Natural killer cell (primary cell): ENCODE data around the gene HORMAD2. TPM values are rescaled to one million over a fixed set of nuclear protein-coding genes. Genes with fewer than 3 reads are reported as not detected.

ENCODE experiments used
- ATAC-seq, 3 donors: fragments of 150-1000 bp in 2 of 3; fragments of 200-7000 bp in 1 of 3; cut with Tn5 transposase; 1 replicate in 1 of 3; 2 replicates in 2 of 3; pipeline ENCODE4 v1.10.0; 2021; ENCODE audit warnings: mild to moderate bottlenecking in 2 of 3, moderate library complexity in 2 of 3
- DNase-seq, 2 donors: peaks; one replicate each; pipeline versions ENCODE4 v3.0.0 to v3.0.0-alpha.2; 2013 to 2021; ENCODE audit warnings: mixed read lengths in 1 of 2
- H3K27ac ChIP-seq: one replicate; pipeline ENCODE4 v1.5.1; 2013; ENCODE audit warnings: mild to moderate bottlenecking, low read length
- H3K27me3 ChIP-seq: one replicate; pipeline ENCODE4 v1.6.1; 2013; ENCODE audit warnings: low read length; ENCODE audit not compliant: control insufficient read depth, insufficient read depth
- H3K36me3 ChIP-seq: one replicate; pipeline ENCODE4 v1.6.1; 2013; ENCODE audit warnings: low read length; ENCODE audit not compliant: control insufficient read depth, insufficient read depth
- H3K4me1 ChIP-seq: one replicate; pipeline ENCODE4 v1.6.1; 2013; ENCODE audit warnings: low read length; ENCODE audit not compliant: control insufficient read depth, insufficient read depth
- H3K4me3 ChIP-seq: one replicate; pipeline ENCODE4 v1.5.1; 2013; ENCODE audit warnings: low read length
- H3K9me3 ChIP-seq: one replicate; pipeline ENCODE4 v1.6.1; 2013; ENCODE audit warnings: low read length; ENCODE audit not compliant: control insufficient read depth, insufficient read depth
- H3K27ac Mint-ChIP-seq, 2 donors: one replicate each; pipeline ENCODE4 v1.8.0; 2022; ENCODE audit warnings: mild to moderate bottlenecking in 2 of 2, mixed read lengths in 2 of 2, moderate library complexity in 1 of 2
- H3K27me3 Mint-ChIP-seq, 2 donors: one replicate each; pipeline ENCODE4 v1.8.0; 2022; ENCODE audit warnings: low read depth in 2 of 2, mixed read lengths in 2 of 2
- H3K36me3 Mint-ChIP-seq: one replicate; pipeline ENCODE4 v1.8.0; 2022; ENCODE audit warnings: mixed read lengths
- H3K4me1 Mint-ChIP-seq, 2 donors: one replicate each; pipeline ENCODE4 v1.8.0; 2022; ENCODE audit warnings: mixed read lengths in 2 of 2
- H3K4me3 Mint-ChIP-seq: one replicate; pipeline ENCODE4 v1.8.0; 2022; ENCODE audit warnings: mild to moderate bottlenecking, moderate library complexity, mixed read lengths
- H3K9me3 Mint-ChIP-seq, 2 donors: one replicate each; pipeline ENCODE4 v1.8.0; 2022; ENCODE audit warnings: mixed read lengths in 2 of 2
- WGBS: methylation state at CpG from one replicate; pipeline ENCODE4 v1.1.7; 2013; ENCODE audit warnings: missing lambda C conversion rate; ENCODE audit not compliant: insufficient coverage; 5-methylcytosine and 5-hydroxymethylcytosine counted together
- intact Hi-C: fragments of 100-400 bp; cut with micrococcal nuclease; formaldehyde crosslinking; loops from one replicate; pipeline ENCODE4 v1.14.2; 2022
- total RNA-seq, 4 donors: library from RNA; stranded (reverse); fragments of 120-200 nt in 1 of 4; gene quantifications; one replicate each; pipeline versions ENCODE4 v1.2.3 to v1.2.4, GENCODE V29; 2013 to 2022
- TF ChIP-seq, protein P1 (sequence below): fragments of 200-600 bp; IDR thresholded peaks from one replicate; pipeline ENCODE4 v1.8.0; 2022; ENCODE audit warnings: antibody characterized with exemption

The HORMAD2 gene
- total RNA-seq, 3 donors from 2014 or later (not counting 1 experiment from before 2014, with no cell fraction given) = not detected

DNA sequence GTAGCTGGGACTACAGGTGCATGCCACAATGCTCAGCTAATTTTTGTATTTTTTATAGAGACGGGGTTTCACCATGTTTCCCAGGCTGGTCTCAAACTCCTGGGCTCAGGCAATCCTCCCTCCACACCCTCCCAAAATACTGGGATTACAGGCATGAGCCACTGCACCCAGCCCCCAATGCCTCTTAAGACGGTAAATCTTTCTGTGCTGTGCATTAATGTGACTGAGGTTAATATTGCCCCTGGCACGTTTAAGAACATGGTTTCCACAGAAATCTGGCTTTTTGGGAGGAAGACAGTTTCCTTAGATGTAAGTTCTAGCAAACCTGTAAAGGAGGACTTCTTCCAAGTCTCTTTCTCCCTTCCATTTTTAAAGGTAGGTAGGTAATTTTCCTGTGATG, 6.1 kb upstream of the HORMAD2 start:
- 64% methylated on average over 2 of the region's 3 CpGs for WGBS
- Histone ChIP-seq H3K27ac (no peak overlapping the region), H3K4me1 (no peaks in the 10 kb centered on the region), H3K27me3 (no peaks in the 10 kb centered on the region), H3K4me3 (no peak overlapping the region), H3K36me3 (no peaks in the 10 kb centered on the region), H3K9me3 (no peaks in the 10 kb centered on the region)
- no peak for ATAC-seq
- Mint-ChIP-seq H3K27me3 (peaks cover 27 to 49% of the 10 kb centered on the region in 2 donors), H3K36me3 (no peaks in the 10 kb centered on the region), H3K27ac (no peak overlapping the region), H3K9me3 (no peaks in the 10 kb centered on the region), H3K4me1 (peaks cover 0 to 4% of the 10 kb centered on the region in 2 donors), H3K4me3 (no peak overlapping the region)
- intact Hi-C loops = no loop called here
- no peak for DNase-seq
- TF ChIP-seq, protein P1, sequence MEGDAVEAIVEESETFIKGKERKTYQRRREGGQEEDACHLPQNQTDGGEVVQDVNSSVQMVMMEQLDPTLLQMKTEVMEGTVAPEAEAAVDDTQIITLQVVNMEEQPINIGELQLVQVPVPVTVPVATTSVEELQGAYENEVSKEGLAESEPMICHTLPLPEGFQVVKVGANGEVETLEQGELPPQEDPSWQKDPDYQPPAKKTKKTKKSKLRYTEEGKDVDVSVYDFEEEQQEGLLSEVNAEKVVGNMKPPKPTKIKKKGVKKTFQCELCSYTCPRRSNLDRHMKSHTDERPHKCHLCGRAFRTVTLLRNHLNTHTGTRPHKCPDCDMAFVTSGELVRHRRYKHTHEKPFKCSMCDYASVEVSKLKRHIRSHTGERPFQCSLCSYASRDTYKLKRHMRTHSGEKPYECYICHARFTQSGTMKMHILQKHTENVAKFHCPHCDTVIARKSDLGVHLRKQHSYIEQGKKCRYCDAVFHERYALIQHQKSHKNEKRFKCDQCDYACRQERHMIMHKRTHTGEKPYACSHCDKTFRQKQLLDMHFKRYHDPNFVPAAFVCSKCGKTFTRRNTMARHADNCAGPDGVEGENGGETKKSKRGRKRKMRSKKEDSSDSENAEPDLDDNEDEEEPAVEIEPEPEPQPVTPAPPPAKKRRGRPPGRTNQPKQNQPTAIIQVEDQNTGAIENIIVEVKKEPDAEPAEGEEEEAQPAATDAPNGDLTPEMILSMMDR = no peak

DNA sequence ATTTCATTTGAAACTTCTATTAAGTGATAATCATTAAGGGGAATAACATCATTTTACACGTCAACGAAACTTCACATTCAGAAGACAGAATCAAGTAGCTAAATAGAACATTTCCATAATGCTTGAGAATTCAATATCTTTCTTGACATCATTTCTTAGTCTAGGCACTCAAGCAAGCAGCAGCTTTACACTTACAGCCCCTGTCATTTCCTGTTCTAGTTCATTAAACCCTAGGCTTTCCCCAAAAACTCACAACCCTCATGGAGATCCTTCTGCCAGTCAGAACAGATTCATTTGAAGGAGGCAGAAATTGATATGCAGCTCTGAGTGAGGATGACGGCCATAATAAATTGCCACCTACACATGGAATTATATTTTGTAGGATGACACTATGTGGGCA, 5.3 kb upstream of the HORMAD2 start:
- Mint-ChIP-seq H3K9me3 (no peaks in the 10 kb centered on the region), H3K36me3 (no peaks in the 10 kb centered on the region), H3K4me3 (no peak overlapping the region), H3K27me3 (peaks cover 27 to 49% of the 10 kb centered on the region in 2 donors), H3K27ac (no peak overlapping the region), H3K4me1 (peaks cover 0 to 4% of the 10 kb centered on the region in 2 donors)
- intact Hi-C loops = no loop called here
- no peaks in the 10 kb centered on the region for H3K9me3 ChIP-seq
- no peaks in the 10 kb centered on the region for H3K36me3 ChIP-seq
- WGBS = 84% methylated on average over 3 of the region's 3 CpGs
- H3K27me3 ChIP-seq = no peaks in the 10 kb centered on the region
- TF ChIP-seq, protein P1 = no peak
- H3K4me1 ChIP-seq = peaks cover 1% of the 10 kb centered on the region
- no peak overlapping the region for H3K4me3 ChIP-seq
- DNase-seq (no peak), ATAC-seq (no peak)
- H3K27ac ChIP-seq = no peak overlapping the region

DNA sequence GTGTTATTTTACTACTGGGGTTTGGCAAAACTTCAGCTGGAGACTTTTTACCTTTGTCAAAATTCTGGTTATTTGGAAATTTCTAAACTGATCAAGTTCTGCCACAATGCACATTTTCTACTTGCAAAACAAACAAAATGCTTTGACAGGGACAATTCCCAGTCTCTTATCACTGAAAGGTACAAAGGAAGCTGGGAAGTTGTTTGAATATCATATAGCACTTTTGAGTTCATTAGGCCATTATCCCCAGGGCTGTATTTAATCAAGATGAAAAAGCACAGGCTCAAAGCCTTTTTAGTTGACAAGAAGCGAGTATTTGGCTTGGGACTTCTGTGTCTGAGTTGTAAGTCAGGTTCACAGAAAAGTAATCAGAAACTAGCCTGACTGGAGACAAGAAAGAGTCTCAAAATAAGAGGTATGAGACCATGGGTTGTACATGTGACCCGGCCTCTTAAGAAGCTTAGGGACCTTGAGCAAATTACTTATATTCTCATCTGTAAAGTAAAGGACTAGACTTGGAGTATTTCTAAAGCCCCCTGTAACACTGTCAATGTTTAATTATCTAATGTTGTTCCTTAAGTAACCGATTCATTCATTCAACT, 2.9 kb upstream of the HORMAD2 start:
- H3K27ac ChIP-seq = no peak overlapping the region
- Mint-ChIP-seq H3K4me3 (no peak overlapping the region), H3K9me3 (no peaks in the 10 kb centered on the region), H3K27ac (no peak overlapping the region), H3K27me3 (peaks cover 29 to 49% of the 10 kb centered on the region in 2 donors), H3K4me1 (peaks cover 0 to 8% of the 10 kb centered on the region in 2 donors), H3K36me3 (no peaks in the 10 kb centered on the region)
- no peaks in the 10 kb centered on the region for H3K9me3 ChIP-seq
- ATAC-seq = no peak
- TF ChIP-seq, protein P1 = no peak
- H3K27me3 ChIP-seq = no peaks in the 10 kb centered on the region
- no peaks in the 10 kb centered on the region for H3K36me3 ChIP-seq
- H3K4me3 ChIP-seq = no peak overlapping the region
- intact Hi-C loops = no loop called here
- WGBS = 91% methylated on average over 1 of the region's 3 CpGs
- DNase-seq = no peak
- peaks cover 6% of the 10 kb centered on the region for H3K4me1 ChIP-seq
